ENCODE results near the gene BCAT1.
"Not testable (repeated sequence)": the region's sequence is repeated elsewhere in the genome, so short reads cannot be mapped to it uniquely, and the experiment has no call there.

BCAT1 gene

GRCh38 chr12:24853094-24853493, 95.8 kb downstream of the BCAT1 start:
- no peak for DNase-seq (ENCODE audit: low read depth)

GRCh38 chr12:24852420-24852819, 96.5 kb downstream of the BCAT1 start:
- DNase-seq (ENCODE audit: low read depth): no peak

GRCh38 chr12:24851883-24852282, 97.0 kb downstream of the BCAT1 start:
- DNase-seq (ENCODE audit: low read depth): not testable (repeated sequence)

- no peak for DNase-seq (ENCODE audit: low read depth)
Measured at GRCh38 chr12:24851341-24851740, 97.6 kb downstream of the BCAT1 start.

- no peak for DNase-seq (ENCODE audit: low read depth)
Measured at GRCh38 chr12:24850496-24850895, 98.4 kb downstream of the BCAT1 start.

GRCh38 chr12:24848941-24849477, 99.9 kb downstream of the BCAT1 start:
- no peak for DNase-seq (ENCODE audit: low read depth)

- no peak for DNase-seq (ENCODE audit: low read depth)
Measured at GRCh38 chr12:24846689-24847088, 102.2 kb downstream of the BCAT1 start.

- DNase-seq (ENCODE audit: low read depth): no peak
Measured at GRCh38 chr12:24845615-24846014, 103.3 kb downstream of the BCAT1 start.

GRCh38 chr12:24840046-24840800, 108.7 kb downstream of the BCAT1 start:
- no peak for DNase-seq (ENCODE audit: low read depth)

GRCh38 chr12:24839268-24839791, 109.6 kb downstream of the BCAT1 start:
- no peak for DNase-seq (ENCODE audit: low read depth)

GRCh38 chr12:24838531-24838950, 110.4 kb downstream of the BCAT1 start:
- DNase-seq (ENCODE audit: low read depth): peak; percentile 55

- no peak for DNase-seq (ENCODE audit: low read depth)
Measured at GRCh38 chr12:24835377-24835776, 113.5 kb downstream of the BCAT1 start.

- no peak for DNase-seq (ENCODE audit: low read depth)
Measured at GRCh38 chr12:24833513-24833912, 115.4 kb downstream of the BCAT1 start.

GRCh38 chr12:24823808-24824515, 124.9 kb downstream of the BCAT1 start:
- DNase-seq (ENCODE audit: low read depth): no peak

- no peak for DNase-seq (ENCODE audit: low read depth)
Measured at GRCh38 chr12:24822121-24822899, 126.6 kb downstream of the BCAT1 start.

GRCh38 chr12:24821691-24822090, 127.2 kb downstream of the BCAT1 start:
- no peak for DNase-seq (ENCODE audit: low read depth)

- no peak for DNase-seq (ENCODE audit: low read depth)
Measured at GRCh38 chr12:24820872-24821271, 128.0 kb downstream of the BCAT1 start.

- no peak for DNase-seq (ENCODE audit: low read depth)
Measured at GRCh38 chr12:24818351-24818750, 130.6 kb downstream of the BCAT1 start.

GRCh38 chr12:24815114-24815423, 133.8 kb downstream of the BCAT1 start:
- DNase-seq (ENCODE audit: low read depth): no peak

GRCh38 chr12:24814379-24815113, 134.4 kb downstream of the BCAT1 start:
- DNase-seq (ENCODE audit: low read depth): no peak

- DNase-seq (ENCODE audit: low read depth): no peak
Measured at GRCh38 chr12:24810378-24810777, 138.5 kb downstream of the BCAT1 start.

- not testable (repeated sequence) for DNase-seq (ENCODE audit: low read depth)
Measured at GRCh38 chr12:24809306-24809705, 139.6 kb downstream of the BCAT1 start.
